HL-60 (cell line): Measurements from ENCODE around the gene DNAH7.

Experiments
- CTCF ChIP-seq: IDR thresholded peaks from one replicate; pipeline ENCODE4 v1.5.1; 2011; ENCODE audit warnings: low read length, control low read depth, inconsistent platforms; ENCODE audit not compliant: insufficient read depth
- SPI1 ChIP-seq: IDR thresholded peaks from 2 replicates; pipeline ENCODE4 v1.6.1; 2012; ENCODE audit warnings: low read depth, mild to moderate bottlenecking, borderline replicate concordance

- TF ChIP-seq SPI1 (no peak), CTCF (no peak)
These were observed 4.9 kb downstream of the DNAH7 start for GRCh38 chr2:196063773-196064172.
